GM12891 (cell line): Measurements from ENCODE around the gene GALNT6.

Experiments
- DNase-seq: peaks from one replicate; pipeline ENCODE4 v3.0.0; 2011; ENCODE audit warnings: low spot score; ENCODE audit not compliant: insufficient read length
- FAIRE-seq: peaks from 2 replicates; lab custom pipeline; 2011; peaks lifted over from hg19 to GRCh38; lab: Jason Lieb, UNC
- PAX5 ChIP-seq: IDR thresholded peaks from 2 replicates; pipeline ENCODE4 v1.6.1; 2011; ENCODE audit warnings: low read length, moderate library complexity, mild to moderate bottlenecking; ENCODE audit not compliant: insufficient read depth, severe bottlenecking
- POLR2A ChIP-seq: IDR thresholded peaks from 2 replicates; pipeline ENCODE4 v1.6.1; 2011; ENCODE audit warnings: low read depth, low read length, control low read depth
- POLR2AphosphoS5 ChIP-seq: IDR thresholded peaks from 2 replicates; pipeline ENCODE4 v1.6.1; 2011; ENCODE audit warnings: low read depth, low read length, control low read depth
- POU2F2 ChIP-seq: IDR thresholded peaks from 2 replicates; pipeline ENCODE4 v1.6.1; 2011; ENCODE audit warnings: low read depth, mild to moderate bottlenecking, control low read depth, low read length, moderate library complexity
- SPI1 ChIP-seq: IDR thresholded peaks from 2 replicates; pipeline ENCODE4 v1.6.1; 2011; ENCODE audit warnings: low read depth, low read length, control low read depth
- TAF1 ChIP-seq: IDR thresholded peaks from 2 replicates; pipeline ENCODE4 v1.6.1; 2011; ENCODE audit warnings: low read depth, low read length, control low read depth

GALNT6 gene

GRCh38 chr12:51424094-51424661 is 33.0 kb upstream of the GALNT6 start:
- FAIRE-seq (no peak), DNase-seq (no peak)
- no peak for TF ChIP-seq POLR2AphosphoS5
- no peak for TF ChIP-seq TAF1
- no peak for TF ChIP-seq POU2F2
- TF ChIP-seq PAX5, result no peak
- TF ChIP-seq SPI1, result no peak
- no peak for TF ChIP-seq POLR2A

DNA sequence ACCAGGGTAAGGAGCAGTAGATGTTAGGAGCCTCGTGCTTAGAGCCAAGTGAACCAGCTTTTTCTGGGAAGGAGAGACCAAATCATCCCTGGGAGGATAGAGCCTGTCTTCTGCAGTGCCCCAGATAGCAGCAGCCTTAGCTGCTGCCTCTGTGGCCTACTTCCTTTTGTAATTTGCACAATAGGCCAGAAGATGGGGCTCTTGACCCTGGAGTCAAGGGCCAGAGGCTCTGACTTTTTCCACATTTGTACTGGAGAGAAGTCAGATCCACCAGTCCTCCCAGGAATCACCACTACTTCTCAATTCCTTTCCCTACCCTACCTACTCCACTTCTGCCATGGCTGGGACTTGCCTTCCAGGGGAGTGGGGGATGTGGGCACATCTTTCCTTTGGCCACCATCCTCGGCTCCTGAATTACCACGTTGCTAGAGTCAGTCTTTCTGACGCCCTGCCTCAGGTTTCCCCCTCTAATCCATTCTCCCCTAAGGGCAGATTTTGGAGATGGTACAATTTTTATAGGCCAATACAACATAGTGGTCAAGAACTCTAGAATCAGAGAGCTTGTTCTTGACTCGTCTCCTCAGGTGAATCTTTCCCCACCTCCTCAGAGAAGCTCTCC is 30.2 kb upstream of the GALNT6 start:
- FAIRE-seq (peak; percentile 52), DNase-seq (no peak)
- TF ChIP-seq POU2F2, result no peak
- no peak for TF ChIP-seq SPI1
- no peak for TF ChIP-seq POLR2A
- TF ChIP-seq PAX5, result no peak
- TF ChIP-seq POLR2AphosphoS5, result no peak
- no peak for TF ChIP-seq TAF1

DNA sequence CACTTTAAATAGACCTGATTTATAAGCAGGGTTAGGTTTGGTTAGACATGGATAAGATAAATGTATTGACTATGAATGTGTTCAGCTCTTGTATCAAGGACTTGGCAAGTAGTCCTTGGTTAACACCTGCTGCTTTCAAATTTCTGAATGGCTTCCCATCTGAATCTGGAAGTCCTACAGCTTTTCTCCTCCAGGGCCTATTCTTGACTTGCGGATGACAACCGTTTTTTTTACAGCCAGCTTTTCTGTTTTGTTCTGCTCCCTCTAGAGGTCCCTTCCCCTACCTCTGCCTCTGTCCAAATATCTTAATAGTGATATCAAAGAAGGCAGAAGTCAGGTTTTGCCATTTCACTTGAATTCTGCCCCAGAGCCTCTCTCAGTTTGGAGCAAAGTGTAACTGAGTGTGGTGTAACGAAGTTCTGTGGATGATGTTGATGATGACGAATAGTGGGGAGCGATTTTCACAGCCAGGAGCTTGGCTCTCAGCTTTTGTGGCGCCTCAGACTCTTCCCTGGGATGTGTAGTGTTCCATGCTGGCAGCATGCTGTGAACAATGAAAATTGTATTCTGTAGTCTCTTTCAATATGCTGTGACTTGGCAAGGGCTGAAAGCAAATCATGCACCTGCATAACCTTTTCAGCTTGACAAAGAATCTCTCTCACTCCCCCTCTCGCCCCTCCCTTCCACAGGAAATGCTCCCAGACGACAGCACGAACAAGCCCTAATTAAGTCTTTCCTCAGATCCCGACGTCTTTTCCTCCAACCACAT is 28.4 kb upstream of the GALNT6 start:
- TF ChIP-seq TAF1, result no peak
- TF ChIP-seq POU2F2, result no peak
- no peak for TF ChIP-seq POLR2AphosphoS5
- TF ChIP-seq SPI1, result no peak
- TF ChIP-seq PAX5, result no peak
- TF ChIP-seq POLR2A, result no peak
- DNase-seq, result no peak
- FAIRE-seq, result no peak

DNA sequence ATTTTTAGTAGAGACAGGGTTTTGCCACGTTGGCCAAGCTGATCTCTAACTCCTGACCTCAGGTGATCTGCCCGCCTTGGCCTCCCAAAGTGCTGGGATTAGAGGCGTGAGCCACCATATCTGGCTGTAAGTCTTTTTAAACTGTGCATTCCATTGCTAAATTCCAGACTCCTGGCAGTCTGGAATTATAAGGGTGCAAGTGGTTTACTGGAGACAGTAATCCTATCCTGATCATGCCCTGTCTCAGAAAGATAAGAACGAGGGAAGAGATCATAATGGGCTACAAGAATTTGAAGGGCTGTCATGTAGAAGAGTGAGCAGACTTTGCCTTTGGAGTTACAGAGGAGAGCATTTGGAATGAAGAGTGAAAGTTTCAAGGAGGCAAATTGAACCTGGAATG is 26.6 kb upstream of the GALNT6 start:
- no peak for DNase-seq
- no peak for TF ChIP-seq POU2F2
- no peak for TF ChIP-seq POLR2AphosphoS5
- TF ChIP-seq PAX5, result no peak
- no peak for TF ChIP-seq POLR2A
- TF ChIP-seq TAF1, result no peak
- no peak for TF ChIP-seq SPI1
- FAIRE-seq, result no peak

- no peak for FAIRE-seq
- DNase-seq, result no peak
- TF ChIP-seq POU2F2 (no peak), TAF1 (no peak), SPI1 (no peak), POLR2AphosphoS5 (no peak), POLR2A (no peak), PAX5 (no peak)
Measured at GRCh38 chr12:51415931-51416330, 24.7 kb upstream of the GALNT6 start.

GRCh38 chr12:51413791-51414190 is 22.6 kb upstream of the GALNT6 start:
- DNase-seq (no peak), FAIRE-seq (no peak)
- TF ChIP-seq POLR2AphosphoS5 (no peak), TAF1 (no peak), PAX5 (no peak), POLR2A (no peak), SPI1 (no peak), POU2F2 (no peak)

DNA sequence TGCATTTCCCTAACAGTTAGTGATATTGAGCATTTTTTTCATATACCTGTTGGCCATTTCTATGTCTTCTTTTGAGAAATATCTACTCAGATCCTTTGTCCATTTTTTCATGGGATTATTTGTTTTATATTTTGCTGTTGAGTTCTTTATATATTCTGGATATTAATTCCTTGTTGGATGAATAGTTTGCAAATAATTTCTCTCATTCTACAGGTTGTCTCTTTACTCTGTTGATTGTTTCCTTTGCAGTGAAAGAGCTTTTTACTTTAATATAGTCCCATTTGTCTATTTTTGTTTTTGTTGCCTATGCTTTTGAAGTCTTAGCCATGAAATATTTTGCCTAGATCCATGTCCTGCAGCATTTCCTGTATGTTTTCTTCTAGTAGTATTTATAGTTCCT is 21.9 kb upstream of the GALNT6 start:
- TF ChIP-seq SPI1 (no peak), POLR2A (no peak), PAX5 (no peak), POU2F2 (no peak), POLR2AphosphoS5 (no peak), TAF1 (no peak)
- DNase-seq (no peak), FAIRE-seq (no peak)

DNA sequence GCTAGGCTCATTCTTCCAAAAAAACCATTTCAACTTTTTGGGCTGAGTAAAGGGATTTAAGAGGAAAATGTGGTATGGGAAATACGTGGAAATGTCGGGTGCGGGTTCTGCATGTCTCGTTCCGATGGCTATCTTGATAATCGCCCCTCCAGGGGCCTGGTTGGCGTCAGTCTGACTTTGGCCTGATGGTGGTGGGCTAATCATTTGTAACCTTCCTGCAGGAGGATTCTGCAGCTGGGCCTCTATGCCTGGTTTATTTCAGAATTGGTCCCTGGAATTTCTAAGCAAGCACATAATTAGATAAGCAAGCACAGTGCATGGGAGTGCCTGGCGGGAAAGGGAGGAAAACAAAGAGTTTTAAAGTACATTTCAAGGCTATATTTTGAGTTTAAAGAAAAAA is 18.6 kb upstream of the GALNT6 start:
- DNase-seq (no peak), FAIRE-seq (no peak)
- TF ChIP-seq SPI1 (no peak), PAX5 (no peak), POLR2AphosphoS5 (no peak), POU2F2 (no peak), TAF1 (no peak), POLR2A (no peak)

GRCh38 chr12:51407604-51408003 is 16.4 kb upstream of the GALNT6 start:
- DNase-seq, result no peak
- TF ChIP-seq PAX5, result no peak
- no peak for TF ChIP-seq POU2F2
- no peak for TF ChIP-seq TAF1
- no peak for TF ChIP-seq POLR2AphosphoS5
- no peak for TF ChIP-seq SPI1
- no peak for TF ChIP-seq POLR2A
- no peak for FAIRE-seq

DNA sequence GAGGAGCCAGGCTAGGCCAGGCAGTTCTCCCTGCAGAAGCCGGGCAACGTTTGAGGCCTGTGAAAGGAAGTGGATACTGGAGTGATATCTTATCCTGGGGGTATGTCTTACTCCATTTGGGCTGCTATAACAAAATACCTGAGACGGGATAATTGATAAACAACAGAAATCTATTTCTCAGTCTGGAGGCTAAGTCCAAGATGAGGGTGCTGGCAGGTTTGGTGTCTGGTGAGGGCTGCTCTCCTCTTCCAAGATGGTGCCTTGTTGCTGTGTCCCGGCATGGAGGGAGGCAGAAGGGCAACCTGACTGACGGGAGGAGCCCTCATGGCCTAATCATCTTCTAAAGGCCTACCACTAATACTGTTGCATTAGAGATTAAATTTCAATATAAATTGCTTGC is 15.7 kb upstream of the GALNT6 start:
- FAIRE-seq (no peak), DNase-seq (no peak)
- TF ChIP-seq TAF1, result no peak
- no peak for TF ChIP-seq PAX5
- no peak for TF ChIP-seq SPI1
- no peak for TF ChIP-seq POLR2AphosphoS5
- TF ChIP-seq POLR2A, result no peak
- TF ChIP-seq POU2F2, result no peak
